ENCODE results near the gene KRTAP4-4. TPM values are rescaled to one million over a fixed set of nuclear protein-coding genes. Genes with fewer than 3 reads are reported as not detected.

KRTAP4-4 gene
- total and polyA plus RNA-seq, 3 donors from 2014 or later = not detected

GRCh38 chr17:41186872-41187271 is 26.3 kb upstream of the KRTAP4-4 start:
- no peak for TF ChIP-seq CTCF (IDR thresholded peaks at IDR 0.05)
- TF ChIP-seq POLR2A (IDR thresholded peaks at IDR 0.05) = no peak
- no peaks in the 10 kb centered on the region for H3K9me3 ChIP-seq
- WGBS, 2 donors = 85% methylated on average over 2 of the region's 2 CpGs; no CpG with 5 or more reads in 1 of the 2 donors
- no peak overlapping the region for H3K27ac ChIP-seq
- no peak for DNase-seq
- H3K4me3 ChIP-seq = no peak overlapping the region
- H3K36me3 ChIP-seq (ENCODE audit: low read depth, missing control alignments) = no peaks in the 10 kb centered on the region
- intact Hi-C loops (cut with DNase I; ENCODE audit: low total_unique reads) = no loop called here
- no peaks in the 10 kb centered on the region for H3K27me3 ChIP-seq
- no peaks in the 10 kb centered on the region for H3K4me1 ChIP-seq

- Histone ChIP-seq H3K27ac (no peak overlapping the region), H3K27me3 (no peaks in the 10 kb centered on the region), H3K9me3 (no peaks in the 10 kb centered on the region), H3K4me1 (no peaks in the 10 kb centered on the region), H3K36me3 (ENCODE audit: low read depth, missing control alignments) (no peaks in the 10 kb centered on the region), H3K4me3 (no peak overlapping the region)
- 58 to 72% methylated on average over 1 of the region's 1 CpG for WGBS, 2 donors
- intact Hi-C loops (cut with DNase I; ENCODE audit: low total_unique reads) = no loop called here
- DNase-seq = no peak
- TF ChIP-seq POLR2A (IDR thresholded peaks at IDR 0.05) (no peak), CTCF (IDR thresholded peaks at IDR 0.05) (no peak)
Observed at GRCh38 chr17:41185001-41185400, 24.5 kb upstream of the KRTAP4-4 start.

- no peak for DNase-seq
- no peaks in the 10 kb centered on the region for H3K9me3 ChIP-seq
- intact Hi-C loops (cut with DNase I; ENCODE audit: low total_unique reads) = no loop called here
- TF ChIP-seq POLR2A (IDR thresholded peaks at IDR 0.05) (no peak), CTCF (IDR thresholded peaks at IDR 0.05) (no peak)
- no peak within 1 kb of the TSS for H3K4me3 ChIP-seq
- no peaks in the 10 kb centered on the region for H3K27me3 ChIP-seq
- no peaks in the 10 kb centered on the region for H3K4me1 ChIP-seq
- 63 to 70% methylated on average over 6 to 9 of the region's 9 CpGs for WGBS, 2 donors
- H3K27ac ChIP-seq = no peak within 1 kb of the TSS
- H3K36me3 ChIP-seq (ENCODE audit: low read depth, missing control alignments) = no peaks in the 10 kb centered on the region
Observed at GRCh38 chr17:41184480-41184961, 24.0 kb upstream of the KRTAP4-4 start, which contains the start of gene KRTAP4-1. KRTAP4-1 (minus strand) TSS chr17:41184911; CDS start chr17:41184854, 57 bp downstream.

- TF ChIP-seq CTCF (IDR thresholded peaks at IDR 0.05) = no peak
- no peak for TF ChIP-seq POLR2A (IDR thresholded peaks at IDR 0.05)
- DNase-seq = no peak
- Histone ChIP-seq H3K9me3 (no peaks in the 10 kb centered on the region), H3K27me3 (no peaks in the 10 kb centered on the region), H3K36me3 (ENCODE audit: low read depth, missing control alignments) (no peaks in the 10 kb centered on the region), H3K27ac (no peak overlapping the region), H3K4me1 (no peaks in the 10 kb centered on the region), H3K4me3 (no peak overlapping the region)
- WGBS, 2 donors = 82 to 97% methylated on average over 1 of the region's 1 CpG
- intact Hi-C loops (cut with DNase I; ENCODE audit: low total_unique reads) = no loop called here
Observed at GRCh38 chr17:41178843-41179616, 18.5 kb upstream of the KRTAP4-4 start.

All from testis (tissue), 3 donors.